HEK293T (cell line): ENCODE results near the gene C1GALT1.

Source experiments
- CTBP1 ChIP-seq: fragments of 450-650 bp; IDR thresholded peaks from 2 replicates; pipeline ENCODE4 v1.6.1; 2016; ENCODE audit warnings: borderline replicate concordance
- TARDBP ChIP-seq: fragments of 450-650 bp; IDR thresholded peaks from 2 replicates; pipeline ENCODE4 v1.6.1; 2016

DNA sequence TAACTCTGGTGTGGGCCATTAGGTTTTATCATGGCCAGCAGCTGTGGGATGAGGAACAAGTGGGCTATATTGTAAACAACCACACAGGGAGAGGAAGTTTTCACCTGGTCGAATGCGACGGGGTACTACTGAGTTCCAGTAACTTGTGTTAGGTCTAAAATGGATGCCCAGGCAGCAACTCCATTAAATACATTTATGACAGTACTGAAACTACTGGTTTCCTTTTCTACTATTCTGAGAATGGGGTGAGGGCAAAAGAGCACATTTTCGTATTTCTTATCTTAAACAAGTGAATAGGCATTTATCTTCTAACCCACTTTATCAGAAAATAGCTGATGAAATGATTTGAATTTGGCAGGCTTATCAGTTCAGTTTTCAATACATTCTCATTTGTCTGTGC, 109.7 kb downstream of the C1GALT1 start:
- TF ChIP-seq TARDBP, result no peak
- no peak for TF ChIP-seq CTBP1
